ENCODE measurements around the gene NDUFS7. TPM values are rescaled to one million over a fixed set of nuclear protein-coding genes. Genes with fewer than 3 reads are reported as not detected.

The NDUFS7 gene
- total and polyA plus RNA-seq, 2 donors from 2014 or later: 85.5 to 265 TPM

- intact Hi-C loops (cut with DNase I): no loop called here
- H3K36me3 ChIP-seq (ENCODE audit: control insufficient read depth in 2 of 3, insufficient read depth in 3 of 3, low read length in 3 of 3): peaks cover 0 to 34% (median 3%) of the 10 kb centered on the region in 3 donors
- peaks cover 0 to 8% (median 5%) of the 10 kb centered on the region in 3 donors for H3K4me1 ChIP-seq (ENCODE audit: control insufficient read depth in 2 of 3, insufficient read depth in 2 of 3, low read depth in 1 of 3, low read length in 3 of 3)
- H3K27ac ChIP-seq (ENCODE audit: low read depth in 2 of 2, low read length in 2 of 2): no peak overlapping the region
- H3K27me3 ChIP-seq (ENCODE audit: control insufficient read depth, insufficient read depth, low read length): no peaks in the 10 kb centered on the region
- FAIRE-seq (no peak), DNase-seq (no peak)
- no peak overlapping the region for H3K9ac ChIP-seq (ENCODE audit: low read length in 3 of 3)
- H3K4me3 ChIP-seq (ENCODE audit: low read length in 3 of 3): no peak overlapping the region
- H3K9me3 ChIP-seq (ENCODE audit: control insufficient read depth in 2 of 3, insufficient read depth in 1 of 3, low read length in 3 of 3): no peaks in the 10 kb centered on the region
- TF ChIP-seq CTCF (IDR thresholded peaks at IDR 0.05; ENCODE audit: borderline replicate concordance, extremely low read depth, insufficient read depth): no peak
Measured at GRCh38 chr19:1366899-1367870, 16.5 kb upstream of the NDUFS7 start.

DNA sequence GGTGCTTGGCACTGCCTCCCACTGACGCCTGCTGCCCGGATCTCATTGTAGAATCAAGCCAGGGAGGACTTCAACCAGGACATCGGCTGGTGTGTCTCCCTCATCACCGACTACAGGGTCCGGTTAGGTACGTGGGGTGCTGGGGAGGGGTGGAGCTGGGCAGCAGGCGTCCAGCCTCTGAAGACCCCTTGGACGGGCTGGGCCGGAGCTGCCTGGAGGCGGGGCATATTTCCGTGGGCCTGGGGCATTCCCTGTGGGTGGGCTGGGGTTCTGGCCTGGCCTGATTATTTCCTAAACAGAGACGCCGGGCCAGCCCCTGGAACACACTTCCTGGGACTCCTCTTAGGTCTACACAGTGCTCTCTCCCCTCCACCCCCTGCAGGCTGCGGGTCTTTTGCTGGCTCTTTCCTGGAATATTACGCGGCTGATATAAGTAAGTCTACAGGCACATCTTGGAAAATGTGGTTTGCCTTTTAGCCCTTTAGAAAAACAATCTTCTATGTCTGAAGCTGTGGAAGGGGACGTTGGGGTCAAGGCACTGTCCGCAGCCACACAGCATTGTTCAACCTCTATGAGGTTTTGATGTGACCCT is 14.4 kb upstream of the NDUFS7 start:
- Histone ChIP-seq H3K27me3 (ENCODE audit: control insufficient read depth, insufficient read depth, low read length) (no peaks in the 10 kb centered on the region), H3K9me3 (ENCODE audit: control insufficient read depth in 2 of 3, insufficient read depth in 1 of 3, low read length in 3 of 3) (no peaks in the 10 kb centered on the region), H3K9ac (ENCODE audit: low read length in 3 of 3) (no peak overlapping the region), H3K4me1 (ENCODE audit: control insufficient read depth in 2 of 3, insufficient read depth in 2 of 3, low read depth in 1 of 3, low read length in 3 of 3) (peaks cover 0 to 8% (median 5%) of the 10 kb centered on the region in 3 donors), H3K27ac (ENCODE audit: low read depth in 2 of 2, low read length in 2 of 2) (no peak overlapping the region), H3K36me3 (ENCODE audit: control insufficient read depth in 2 of 3, insufficient read depth in 3 of 3, low read length in 3 of 3) (peaks cover 0 to 28% (median 11%) of the 10 kb centered on the region in 3 donors), H3K4me3 (ENCODE audit: low read length in 3 of 3) (no peak overlapping the region)
- no peak for DNase-seq
- no peak for TF ChIP-seq CTCF (IDR thresholded peaks at IDR 0.05; ENCODE audit: borderline replicate concordance, extremely low read depth, insufficient read depth)
- no peak for FAIRE-seq
- intact Hi-C loops (cut with DNase I): no loop called here

- intact Hi-C loops (cut with DNase I): no loop called here
- Histone ChIP-seq H3K27me3 (ENCODE audit: control insufficient read depth, insufficient read depth, low read length) (no peaks in the 10 kb centered on the region), H3K4me3 (ENCODE audit: low read length in 3 of 3) (peak overlapping the region in 1 of 3 donors; percentile 28), H3K9ac (ENCODE audit: low read length in 3 of 3) (no peak overlapping the region), H3K36me3 (ENCODE audit: control insufficient read depth in 2 of 3, insufficient read depth in 3 of 3, low read length in 3 of 3) (peaks cover 0 to 28% (median 12%) of the 10 kb centered on the region in 3 donors), H3K4me1 (ENCODE audit: control insufficient read depth in 2 of 3, insufficient read depth in 2 of 3, low read depth in 1 of 3, low read length in 3 of 3) (peaks cover 0 to 8% (median 5%) of the 10 kb centered on the region in 3 donors), H3K27ac (ENCODE audit: low read depth in 2 of 2, low read length in 2 of 2) (peak overlapping the region; percentile 1 to 79), H3K9me3 (ENCODE audit: control insufficient read depth in 2 of 3, insufficient read depth in 1 of 3, low read length in 3 of 3) (no peaks in the 10 kb centered on the region)
- no peak for TF ChIP-seq CTCF (IDR thresholded peaks at IDR 0.05; ENCODE audit: borderline replicate concordance, extremely low read depth, insufficient read depth)
- DNase-seq: peak; percentile 87 to 96 (median 88)
- no peak for FAIRE-seq
Measured at GRCh38 chr19:1370579-1371361, 12.9 kb upstream of the NDUFS7 start.

All from kidney (tissue), 14 donors.